Measurements from ENCODE around the gene CPA4. TPM values are rescaled to one million over a fixed set of nuclear protein-coding genes. Genes with fewer than 3 reads are reported as not detected.

CPA4 gene
- total RNA-seq, 3 donors from 2014 or later (not counting 1 experiment from before 2014, with no cell fraction given), result not detected

DNA sequence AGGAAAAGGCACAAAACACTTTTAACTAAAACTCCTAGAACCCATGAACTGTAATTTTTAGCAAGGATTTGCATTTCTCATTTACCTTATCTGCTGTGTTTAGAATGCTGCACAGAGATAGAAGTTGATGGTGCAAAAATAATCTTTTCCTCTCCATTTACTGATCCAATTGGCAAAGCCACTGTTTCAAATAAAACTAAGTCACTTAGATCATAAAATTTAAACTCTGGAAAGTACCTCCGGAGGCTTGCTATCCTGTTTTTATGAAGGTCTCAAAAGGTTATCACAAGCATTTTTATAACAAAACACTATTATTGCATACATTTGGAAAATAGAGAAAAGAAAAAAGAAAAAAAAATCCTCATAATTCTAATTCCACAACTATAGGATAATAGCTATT lies 18.7 kb upstream of the CPA4 start:
- intact Hi-C loops (cut with micrococcal nuclease), result no loop called here
- H3K4me3 ChIP-seq (ENCODE audit: low read length), result no peak overlapping the region
- Mint-ChIP-seq H3K9me3 (no peaks in the 10 kb centered on the region), H3K27me3 (ENCODE audit: low read depth in 2 of 2) (peaks cover 34 to 35% of the 10 kb centered on the region in 2 donors), H3K36me3 (no peaks in the 10 kb centered on the region), H3K27ac (no peak overlapping the region), H3K4me1 (no peaks in the 10 kb centered on the region), H3K4me3 (no peak overlapping the region)
- ATAC-seq (no peak), DNase-seq (no peak)
- H3K27me3 ChIP-seq (ENCODE audit: control insufficient read depth, insufficient read depth, low read length), result peaks cover 3% of the 10 kb centered on the region
- no peaks in the 10 kb centered on the region for H3K36me3 ChIP-seq (ENCODE audit: control insufficient read depth, insufficient read depth, low read length)
- H3K9me3 ChIP-seq (ENCODE audit: control insufficient read depth, insufficient read depth, low read length), result no peaks in the 10 kb centered on the region
- TF ChIP-seq, protein P1, sequence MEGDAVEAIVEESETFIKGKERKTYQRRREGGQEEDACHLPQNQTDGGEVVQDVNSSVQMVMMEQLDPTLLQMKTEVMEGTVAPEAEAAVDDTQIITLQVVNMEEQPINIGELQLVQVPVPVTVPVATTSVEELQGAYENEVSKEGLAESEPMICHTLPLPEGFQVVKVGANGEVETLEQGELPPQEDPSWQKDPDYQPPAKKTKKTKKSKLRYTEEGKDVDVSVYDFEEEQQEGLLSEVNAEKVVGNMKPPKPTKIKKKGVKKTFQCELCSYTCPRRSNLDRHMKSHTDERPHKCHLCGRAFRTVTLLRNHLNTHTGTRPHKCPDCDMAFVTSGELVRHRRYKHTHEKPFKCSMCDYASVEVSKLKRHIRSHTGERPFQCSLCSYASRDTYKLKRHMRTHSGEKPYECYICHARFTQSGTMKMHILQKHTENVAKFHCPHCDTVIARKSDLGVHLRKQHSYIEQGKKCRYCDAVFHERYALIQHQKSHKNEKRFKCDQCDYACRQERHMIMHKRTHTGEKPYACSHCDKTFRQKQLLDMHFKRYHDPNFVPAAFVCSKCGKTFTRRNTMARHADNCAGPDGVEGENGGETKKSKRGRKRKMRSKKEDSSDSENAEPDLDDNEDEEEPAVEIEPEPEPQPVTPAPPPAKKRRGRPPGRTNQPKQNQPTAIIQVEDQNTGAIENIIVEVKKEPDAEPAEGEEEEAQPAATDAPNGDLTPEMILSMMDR (IDR thresholded peaks at IDR 0.05), result no peak
- no CpG with 5 or more reads among the region's 1 CpG for WGBS (ENCODE audit: insufficient coverage)
- no peak overlapping the region for H3K27ac ChIP-seq (ENCODE audit: low read length)
- peaks cover 4% of the 10 kb centered on the region for H3K4me1 ChIP-seq (ENCODE audit: control insufficient read depth, insufficient read depth, low read length)

- Histone ChIP-seq H3K27ac (ENCODE audit: low read length) (no peak overlapping the region), H3K4me3 (ENCODE audit: low read length) (no peak overlapping the region), H3K9me3 (ENCODE audit: control insufficient read depth, insufficient read depth, low read length) (no peaks in the 10 kb centered on the region), H3K27me3 (ENCODE audit: control insufficient read depth, insufficient read depth, low read length) (peaks cover 3% of the 10 kb centered on the region), H3K36me3 (ENCODE audit: control insufficient read depth, insufficient read depth, low read length) (no peaks in the 10 kb centered on the region), H3K4me1 (ENCODE audit: control insufficient read depth, insufficient read depth, low read length) (peaks cover 4% of the 10 kb centered on the region)
- peaks cover 34 to 35% of the 10 kb centered on the region in 2 donors for H3K27me3 Mint-ChIP-seq (ENCODE audit: low read depth in 2 of 2)
- no peak overlapping the region for H3K4me3 Mint-ChIP-seq
- H3K27ac Mint-ChIP-seq, result no peak overlapping the region
- no peaks in the 10 kb centered on the region for H3K4me1 Mint-ChIP-seq
- ATAC-seq (no peak), DNase-seq (no peak)
- TF ChIP-seq, protein P1 (IDR thresholded peaks at IDR 0.05), result no peak
- no peaks in the 10 kb centered on the region for H3K9me3 Mint-ChIP-seq
- no peaks in the 10 kb centered on the region for H3K36me3 Mint-ChIP-seq
- intact Hi-C loops (cut with micrococcal nuclease), result no loop called here
- 92% methylated on average over 10 of the region's 11 CpGs for WGBS (ENCODE audit: insufficient coverage)
These were observed 17.9 kb upstream of the CPA4 start for GRCh38 chr7:130274983-130275591.

DNA sequence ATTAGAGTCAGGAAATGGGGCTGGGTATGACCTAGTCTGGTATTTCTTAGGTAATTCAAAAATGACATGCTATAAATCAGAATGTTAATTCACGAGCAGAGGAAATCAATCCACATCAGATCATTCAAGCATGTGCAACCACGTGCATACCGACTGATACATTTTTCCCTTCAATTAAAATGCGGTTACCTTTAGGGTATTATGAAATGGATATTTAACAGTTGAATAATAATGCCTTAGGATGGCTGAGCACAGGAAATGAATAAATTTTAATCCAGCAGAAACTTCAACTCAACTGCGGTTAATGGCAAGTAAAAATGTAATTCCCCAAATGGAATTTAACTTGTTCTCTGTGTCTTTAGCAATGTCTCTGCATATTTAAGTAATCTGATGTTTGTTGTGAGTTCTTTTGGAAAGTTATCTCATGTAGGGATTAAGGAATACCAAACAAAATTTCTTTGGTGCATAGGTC lies 17.1 kb upstream of the CPA4 start:
- H3K4me1 Mint-ChIP-seq, result no peaks in the 10 kb centered on the region
- no peak for DNase-seq
- no peak for ATAC-seq
- Histone ChIP-seq H3K4me3 (ENCODE audit: low read length) (no peak overlapping the region), H3K36me3 (ENCODE audit: control insufficient read depth, insufficient read depth, low read length) (no peaks in the 10 kb centered on the region), H3K27me3 (ENCODE audit: control insufficient read depth, insufficient read depth, low read length) (peaks cover 3% of the 10 kb centered on the region), H3K9me3 (ENCODE audit: control insufficient read depth, insufficient read depth, low read length) (no peaks in the 10 kb centered on the region), H3K27ac (ENCODE audit: low read length) (no peak overlapping the region), H3K4me1 (ENCODE audit: control insufficient read depth, insufficient read depth, low read length) (peaks cover 4% of the 10 kb centered on the region)
- no peaks in the 10 kb centered on the region for H3K9me3 Mint-ChIP-seq
- no peak overlapping the region for H3K27ac Mint-ChIP-seq
- H3K27me3 Mint-ChIP-seq (ENCODE audit: low read depth in 2 of 2), result peaks cover 34% of the 10 kb centered on the region in 2 donors
- TF ChIP-seq, protein P1 (IDR thresholded peaks at IDR 0.05), result no peak
- H3K36me3 Mint-ChIP-seq, result no peaks in the 10 kb centered on the region
- WGBS (ENCODE audit: insufficient coverage), result 87% methylated on average over 3 of the region's 5 CpGs
- intact Hi-C loops (cut with micrococcal nuclease), result no loop called here
- H3K4me3 Mint-ChIP-seq, result no peak overlapping the region

Measured in natural killer cell (primary cell).